GM21515 (cell line): Measurements from ENCODE around the gene RPTOR.

Experiments used
- ATAC-seq: cut with Tn5 transposase; IDR thresholded peaks from one replicate; pipeline ENCODE4 v1.9.1; 2021; ENCODE audit not compliant: unreplicated experiment

RPTOR gene

GRCh38 chr17:80998118-80998747, 453.6 kb downstream of the RPTOR start:
- no peak for ATAC-seq

DNA sequence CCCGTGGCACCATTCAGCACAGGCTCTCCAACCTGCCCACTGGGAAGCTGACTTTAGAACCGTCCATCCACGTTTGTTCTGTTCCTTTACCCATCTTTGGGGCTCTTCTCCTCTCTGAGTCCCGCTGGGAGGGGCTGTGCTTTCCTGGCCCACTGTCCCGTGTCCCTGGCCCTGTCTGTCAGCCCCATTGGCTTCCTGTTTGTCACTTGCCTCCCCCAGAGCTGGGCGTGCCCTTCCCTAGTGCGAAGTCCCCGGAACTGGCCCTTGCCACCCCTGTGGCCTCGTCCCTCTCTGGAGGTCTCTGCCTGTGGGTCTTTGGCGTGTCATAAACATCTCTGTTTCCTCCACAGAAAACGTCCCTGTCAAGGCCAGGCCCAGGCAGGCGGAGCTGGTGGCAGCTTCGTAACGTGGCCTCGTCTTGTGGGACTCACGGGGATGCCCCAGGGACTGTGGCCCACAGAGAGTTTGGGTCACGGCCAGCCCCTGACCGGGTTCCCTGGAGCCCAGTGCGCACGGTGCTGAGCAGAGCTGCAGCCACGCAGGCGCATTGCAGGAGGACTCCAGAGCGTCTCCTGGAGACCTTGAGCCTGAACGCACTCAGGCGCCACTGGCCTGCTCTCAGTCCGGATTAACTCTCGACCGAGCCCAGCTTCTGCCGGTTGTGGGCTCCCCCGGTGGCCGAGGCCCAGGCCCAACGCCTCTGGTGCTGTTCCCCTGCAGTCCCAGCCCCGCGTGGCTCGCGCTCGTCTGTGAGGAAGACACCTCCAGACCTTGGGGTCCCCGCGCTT, 454.3 kb downstream of the RPTOR start:
- ATAC-seq = no peak

DNA sequence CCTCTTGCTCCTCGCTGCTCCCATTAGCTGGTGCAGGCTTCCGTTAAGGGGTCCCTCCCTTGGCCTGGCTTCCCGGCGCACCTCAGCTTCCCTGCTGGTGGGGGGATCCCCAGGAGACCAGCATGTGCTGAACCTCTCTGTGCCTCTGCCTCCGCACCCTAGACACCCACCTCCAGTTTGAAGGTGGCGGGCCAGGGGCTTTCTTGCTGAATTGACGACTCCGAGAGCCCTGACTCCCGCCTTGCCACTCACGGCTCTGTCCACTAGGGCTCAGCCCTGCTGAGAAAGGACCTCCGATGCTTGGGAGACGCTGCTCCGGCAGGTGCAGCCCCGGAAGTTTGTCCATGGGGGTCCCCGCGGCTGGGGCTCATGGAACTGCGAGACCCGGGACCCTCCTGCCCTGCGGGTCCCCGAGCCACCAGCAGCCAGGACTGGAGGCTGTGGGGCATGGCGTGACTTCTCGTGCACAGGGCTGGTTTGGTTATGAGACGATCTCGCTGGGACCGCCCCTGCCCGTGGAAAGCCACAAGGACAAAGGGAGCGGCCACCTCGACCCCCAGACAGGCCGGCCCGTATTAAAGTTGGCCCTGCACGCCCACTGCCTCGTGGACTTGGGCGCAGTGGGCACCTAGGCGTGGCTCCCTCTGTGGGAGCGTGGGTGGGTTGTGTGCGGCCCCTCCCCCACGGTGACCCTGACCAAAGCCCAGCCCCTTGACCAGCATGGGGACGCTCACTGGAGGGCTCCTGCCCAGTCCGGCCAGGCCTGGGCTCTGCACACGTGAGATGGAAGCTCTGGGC, 455.1 kb downstream of the RPTOR start:
- ATAC-seq = no peak

DNA sequence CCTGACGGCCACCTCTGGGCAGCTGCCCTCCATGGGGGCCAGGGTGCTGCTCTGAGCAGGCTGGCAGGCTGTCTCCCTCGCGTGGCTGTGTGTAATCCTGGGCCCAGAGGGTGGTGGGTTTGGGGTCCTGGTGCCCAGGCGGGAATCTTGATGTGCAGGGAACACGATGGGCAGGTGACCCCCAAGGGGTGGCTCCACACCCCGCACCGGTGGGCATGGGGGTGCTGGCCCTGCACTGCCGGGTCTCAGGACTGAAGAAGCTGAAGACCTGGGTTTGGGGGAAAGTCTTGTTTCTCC, 455.6 kb downstream of the RPTOR start:
- ATAC-seq = no peak

DNA sequence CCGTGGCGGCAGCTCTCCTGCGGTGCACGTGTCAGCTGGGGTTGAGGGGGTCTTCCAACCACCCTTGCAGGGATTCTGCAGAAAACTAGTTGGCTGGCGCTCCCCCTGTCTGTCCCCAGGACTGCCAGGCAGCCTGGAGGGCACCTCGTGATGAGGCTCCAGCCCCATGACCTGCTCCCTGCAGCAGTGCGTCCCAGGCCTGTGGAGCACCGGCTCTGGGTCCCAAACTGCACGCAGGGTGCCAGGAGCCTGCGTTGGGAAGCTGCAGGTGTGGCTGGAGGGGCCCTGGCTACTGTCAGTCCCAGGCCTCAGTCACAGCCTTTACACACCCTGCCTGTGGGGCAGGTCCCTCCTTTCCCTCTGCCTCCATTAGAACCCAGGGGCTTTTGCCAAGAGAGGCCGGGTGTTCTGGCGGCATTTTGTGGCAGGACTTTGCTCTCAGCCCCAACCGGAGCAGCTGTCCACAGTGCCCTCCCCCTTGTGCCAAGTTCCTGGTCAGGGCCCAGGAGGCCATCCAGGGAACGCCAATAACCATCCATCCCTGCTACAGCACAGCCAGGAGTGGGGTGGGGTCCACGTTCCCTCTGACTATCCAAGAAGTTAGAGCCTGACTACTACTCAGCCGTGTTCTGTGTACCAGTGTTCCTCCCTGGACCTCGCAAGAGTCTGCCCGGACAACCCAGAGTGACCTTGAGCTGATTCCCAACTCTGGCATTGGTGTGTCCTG, 456.2 kb downstream of the RPTOR start:
- no peak for ATAC-seq

- no peak for ATAC-seq
Measured at GRCh38 chr17:81002013-81002384, 457.4 kb downstream of the RPTOR start.

DNA sequence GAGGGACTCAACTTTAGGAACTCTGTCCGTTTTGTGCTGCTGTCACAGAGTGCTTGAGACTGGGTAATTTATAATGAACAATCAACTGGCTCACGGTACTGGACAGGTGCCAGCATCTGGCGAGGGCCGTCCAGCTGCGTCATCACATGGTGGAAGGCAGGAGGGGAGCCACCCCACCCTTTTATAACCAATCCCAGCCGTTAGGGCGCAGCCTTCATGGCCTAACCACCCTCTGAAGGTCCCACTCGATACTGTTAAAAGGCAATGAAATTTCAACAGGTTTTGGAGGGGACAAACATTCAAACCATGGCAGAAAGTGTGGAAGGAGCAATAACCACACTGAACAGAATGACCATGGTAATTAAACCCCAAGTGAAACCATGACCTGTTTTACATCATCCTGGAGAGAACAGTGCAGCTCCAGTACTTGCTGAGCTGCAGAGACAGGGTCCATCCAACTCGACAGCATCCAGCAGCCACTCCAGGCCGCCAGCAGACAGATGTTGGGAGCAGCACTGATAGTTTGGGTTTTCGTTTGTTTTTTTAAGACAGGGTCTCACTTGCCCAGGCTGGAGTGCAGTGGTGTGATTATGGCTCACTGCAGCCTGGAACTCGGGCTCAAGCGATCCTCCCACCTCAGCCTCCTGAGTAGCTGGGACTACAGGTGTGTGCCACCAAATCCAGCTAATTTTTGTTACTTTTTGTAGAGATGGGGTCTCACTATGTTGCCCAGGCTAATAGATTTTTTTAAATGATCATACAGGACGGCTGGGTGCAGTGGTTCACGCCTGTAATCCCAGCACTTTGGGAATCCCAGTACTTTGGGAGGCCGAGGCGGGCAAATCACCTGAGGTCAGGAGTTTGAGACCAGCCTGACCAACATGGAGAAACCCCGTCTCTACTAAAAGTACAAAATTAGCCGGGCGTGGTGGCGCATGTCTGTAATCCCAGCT, 458.0 kb downstream of the RPTOR start:
- ATAC-seq = no peak

GRCh38 chr17:81003711-81004475, 459.3 kb downstream of the RPTOR start:
- ATAC-seq = no peak

DNA sequence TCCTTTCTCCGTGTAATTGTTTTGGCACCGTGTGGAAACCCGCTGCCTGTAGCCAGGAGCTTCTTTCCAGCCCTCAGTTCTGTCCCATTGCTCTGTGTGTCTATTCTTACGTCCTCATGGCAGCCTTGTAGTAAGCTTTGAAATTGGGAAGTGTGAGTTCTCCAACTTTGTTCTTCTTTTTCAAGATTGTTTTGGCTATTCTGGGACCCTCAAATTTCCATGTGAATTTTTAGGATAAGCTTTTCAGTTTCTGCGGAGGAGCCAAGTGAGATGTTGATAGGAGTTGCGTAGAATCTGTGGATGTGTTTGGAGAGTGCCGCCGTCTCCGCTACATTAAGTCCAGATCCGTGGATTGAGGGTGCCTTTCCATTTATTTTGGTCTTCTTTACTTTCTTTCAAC, 462.3 kb downstream of the RPTOR start:
- no peak for ATAC-seq

- no peak for ATAC-seq
Measured at GRCh38 chr17:81008140-81008539, 463.5 kb downstream of the RPTOR start.

- no peak for ATAC-seq
Measured at GRCh38 chr17:81009136-81009535, 464.5 kb downstream of the RPTOR start.

DNA sequence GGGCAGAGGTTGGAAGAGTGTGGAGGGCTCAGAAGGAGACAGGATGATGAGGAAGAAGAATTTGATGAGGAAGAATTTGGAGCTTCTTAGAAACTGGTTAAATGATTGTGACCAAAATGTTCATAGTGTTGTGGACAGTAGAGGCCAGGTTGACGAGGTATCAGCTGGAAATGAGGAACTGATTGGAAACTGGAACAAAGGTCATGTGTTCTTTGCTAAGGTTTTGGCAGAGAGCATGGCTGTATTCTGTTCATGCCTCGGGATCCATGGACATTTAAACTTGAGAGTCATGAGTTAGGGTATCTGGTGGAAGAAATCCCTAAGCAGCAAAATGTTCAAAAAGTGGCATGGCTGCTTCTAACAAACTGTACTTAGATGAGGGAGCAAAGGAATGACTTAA, 466.3 kb downstream of the RPTOR start:
- ATAC-seq = no peak

DNA sequence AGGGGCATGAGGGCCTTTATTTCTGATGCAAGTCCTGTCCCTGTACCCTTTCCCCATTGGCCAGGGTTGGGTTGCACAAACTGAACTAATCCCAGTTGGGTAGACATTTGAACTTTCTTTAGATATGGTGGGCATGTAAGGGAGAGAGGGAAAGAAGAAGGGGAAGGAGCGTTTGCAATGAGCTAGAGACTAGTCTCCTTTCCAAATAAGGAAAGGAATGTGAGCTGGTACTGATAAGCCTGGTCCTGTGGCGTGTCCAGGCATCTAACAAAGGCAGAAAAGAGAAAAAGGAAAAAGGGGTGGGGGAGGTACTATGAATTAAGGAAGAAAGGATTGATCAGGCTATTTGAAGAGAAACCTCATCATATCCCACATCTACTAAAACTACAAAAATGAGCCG, 467.3 kb downstream of the RPTOR start:
- no peak for ATAC-seq

- no peak for ATAC-seq
Measured at GRCh38 chr17:81012574-81013447, 468.2 kb downstream of the RPTOR start.

GRCh38 chr17:81013642-81014041, 469.0 kb downstream of the RPTOR start:
- no peak for ATAC-seq

GRCh38 chr17:81015136-81015535, 470.5 kb downstream of the RPTOR start:
- ATAC-seq = no peak
